HG03342 (cell line): Measurements from ENCODE around the gene KAZN.

ENCODE experiments used
- ATAC-seq: cut with Tn5 transposase; IDR thresholded peaks from one replicate; pipeline ENCODE4 v1.9.1; 2021; ENCODE audit warnings: mild to moderate bottlenecking, moderate library complexity; ENCODE audit not compliant: unreplicated experiment

Gene KAZN

DNA sequence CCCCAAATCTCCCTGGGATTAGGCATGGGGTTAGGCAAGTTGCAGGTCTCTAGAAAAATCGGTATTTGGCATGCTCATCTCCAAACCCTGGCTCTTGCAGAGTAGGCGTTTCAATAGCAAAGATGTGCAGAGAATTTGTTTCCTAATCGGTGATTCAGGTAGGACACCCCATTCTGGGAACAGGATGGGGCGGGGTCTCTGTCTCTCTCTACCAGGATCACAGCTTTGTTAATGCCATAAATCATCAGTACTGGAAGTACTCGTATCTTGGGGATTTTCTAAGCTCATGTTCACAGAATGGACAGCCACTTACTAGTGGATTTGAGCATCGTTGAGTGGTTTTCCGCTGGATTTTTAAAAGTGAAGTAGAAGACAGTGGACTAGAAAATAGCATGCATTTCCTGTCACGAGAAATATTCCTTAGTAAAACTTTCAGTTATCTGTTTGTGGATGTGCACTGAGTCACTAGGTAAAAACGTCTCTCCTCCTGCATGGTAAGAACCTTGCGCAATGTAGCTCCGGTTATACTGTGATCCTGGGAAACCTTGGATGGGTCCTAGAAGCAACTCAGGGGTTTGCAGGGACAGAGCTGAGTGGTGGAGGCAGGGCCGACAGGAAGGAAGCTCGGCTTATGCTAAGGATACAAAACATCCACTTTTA lies 560.2 kb downstream of the KAZN start:
- ATAC-seq, result no peak

DNA sequence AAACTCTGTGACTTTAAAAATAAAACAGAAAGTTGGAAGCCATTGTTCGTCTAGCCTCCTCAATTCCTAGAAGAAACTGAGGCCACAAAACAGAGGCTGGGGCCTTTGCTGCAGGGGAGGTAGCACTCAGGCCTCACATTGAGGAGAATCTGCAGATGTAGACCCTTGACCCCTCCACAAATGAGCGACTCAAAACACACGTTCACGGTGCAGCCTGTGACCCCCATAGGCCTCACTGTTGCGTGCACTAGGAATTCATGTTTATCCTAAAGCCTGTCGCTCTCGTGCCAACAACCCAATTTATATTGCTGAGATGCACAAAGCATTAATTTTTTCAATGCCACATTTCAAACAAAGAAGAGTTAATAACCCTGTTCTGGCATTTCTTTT lies 560.7 kb downstream of the KAZN start:
- ATAC-seq, result no peak

DNA sequence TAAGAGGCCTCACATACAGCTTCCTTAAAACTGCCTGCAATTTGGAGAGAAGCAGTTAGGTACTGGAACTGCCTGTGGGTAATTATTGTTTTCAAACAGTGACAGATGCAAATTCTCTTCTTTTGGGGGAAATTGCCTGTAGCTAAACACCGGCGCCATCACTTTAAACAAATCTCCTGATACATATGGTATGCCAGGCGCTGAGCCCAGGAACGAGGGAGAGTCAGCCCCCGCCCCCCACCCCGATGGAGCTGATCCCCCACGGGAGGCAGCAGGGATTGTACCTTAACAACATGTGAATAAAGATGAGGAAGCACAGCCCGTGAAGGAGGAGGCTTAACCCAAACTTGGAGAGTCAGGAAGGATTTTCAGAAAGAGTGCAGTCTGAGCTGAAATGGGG lies 562.1 kb downstream of the KAZN start:
- ATAC-seq, result no peak

DNA sequence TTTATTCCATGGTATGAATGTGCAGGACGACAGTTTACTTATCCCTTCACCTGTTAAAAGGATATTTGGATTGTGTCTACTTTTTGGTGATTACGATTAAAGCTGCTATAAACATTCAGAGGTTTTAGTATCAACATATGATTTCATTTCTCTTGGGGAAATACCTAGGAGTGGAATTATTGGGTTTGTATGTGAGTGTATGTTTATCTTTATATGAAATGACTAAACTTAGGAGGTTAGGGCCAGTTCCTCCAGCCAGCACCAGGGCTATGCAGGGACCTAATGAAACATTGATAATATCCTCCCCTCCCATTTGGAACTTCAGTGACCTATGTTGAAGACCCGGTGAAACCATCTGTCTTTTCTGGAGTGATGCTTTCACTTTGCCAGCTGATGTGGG lies 568.9 kb downstream of the KAZN start:
- ATAC-seq, result no peak
